ENCODE measurements around the gene RMI2. TPM values are rescaled to one million over a fixed set of nuclear protein-coding genes. Genes with fewer than 3 reads are reported as not detected.
"Not testable (repeated sequence)": the region's sequence is repeated elsewhere in the genome, so short reads cannot be mapped to it uniquely, and the experiment has no call there.

RMI2 gene
- total RNA-seq (2014; rRNA removed; shearing (Covaris generic); ENCODE audit: low replicate concordance) = 57.7 and 63.8 TPM in 2 replicates

GRCh38 chr16:11345040-11345862 lies at the start of gene RMI2:
Gene RMI2 (plus strand): TSS chr16:11345459. CDS start chr16:11345472, 13 bp downstream.
- peak; percentile 93 for DNase-seq (ENCODE audit: low read depth)
- in situ Hi-C loops (cut with HindIII; ENCODE audit: low pct_unique_long_range_greater_than_20kb, low sequenced_read_pairs) = no loop called here

- no peak for DNase-seq (ENCODE audit: low read depth)
- in situ Hi-C loops (cut with HindIII; ENCODE audit: low pct_unique_long_range_greater_than_20kb, low sequenced_read_pairs) = no loop called here
These were observed 49.6 kb upstream of the RMI2 start for GRCh38 chr16:11295672-11296071.

GRCh38 chr16:11296351-11296705 lies 48.9 kb upstream of the RMI2 start:
- in situ Hi-C loops (cut with HindIII; ENCODE audit: low pct_unique_long_range_greater_than_20kb, low sequenced_read_pairs) = no loop called here
- no peak for DNase-seq (ENCODE audit: low read depth)

- DNase-seq (ENCODE audit: low read depth) = no peak
- in situ Hi-C loops (cut with HindIII; ENCODE audit: low pct_unique_long_range_greater_than_20kb, low sequenced_read_pairs) = no loop called here
These were observed 48.4 kb upstream of the RMI2 start for GRCh38 chr16:11296706-11297491.

- DNase-seq (ENCODE audit: low read depth) = peak; percentile 49
- in situ Hi-C loops (cut with HindIII; ENCODE audit: low pct_unique_long_range_greater_than_20kb, low sequenced_read_pairs) = no loop called here
These were observed 47.6 kb upstream of the RMI2 start for GRCh38 chr16:11297492-11298142.

- DNase-seq (ENCODE audit: low read depth) = no peak
- in situ Hi-C loops (cut with HindIII; ENCODE audit: low pct_unique_long_range_greater_than_20kb, low sequenced_read_pairs) = no loop called here
These were observed 46.9 kb upstream of the RMI2 start for GRCh38 chr16:11298143-11298900.

- in situ Hi-C loops (cut with HindIII; ENCODE audit: low pct_unique_long_range_greater_than_20kb, low sequenced_read_pairs); DNase-seq (ENCODE audit: low read depth): not testable (repeated sequence)
These were observed 46.2 kb upstream of the RMI2 start for GRCh38 chr16:11298950-11299547.

GRCh38 chr16:11299865-11300559 lies 45.2 kb upstream of the RMI2 start:
- DNase-seq (ENCODE audit: low read depth) = no peak
- in situ Hi-C loops (cut with HindIII; ENCODE audit: low pct_unique_long_range_greater_than_20kb, low sequenced_read_pairs) = no loop called here

GRCh38 chr16:11300560-11300892 lies 44.7 kb upstream of the RMI2 start:
- no peak for DNase-seq (ENCODE audit: low read depth)
- in situ Hi-C loops (cut with HindIII; ENCODE audit: low pct_unique_long_range_greater_than_20kb, low sequenced_read_pairs) = no loop called here

GRCh38 chr16:11301645-11302501 lies 43.4 kb upstream of the RMI2 start:
- DNase-seq (ENCODE audit: low read depth) = no peak
- in situ Hi-C loops (cut with HindIII; ENCODE audit: low pct_unique_long_range_greater_than_20kb, low sequenced_read_pairs) = no loop called here

- in situ Hi-C loops (cut with HindIII; ENCODE audit: low pct_unique_long_range_greater_than_20kb, low sequenced_read_pairs) = no loop called here
- no peak for DNase-seq (ENCODE audit: low read depth)
These were observed 42.3 kb upstream of the RMI2 start for GRCh38 chr16:11302977-11303376.

GRCh38 chr16:11303405-11304138 lies 41.7 kb upstream of the RMI2 start:
- in situ Hi-C loops (cut with HindIII; ENCODE audit: low pct_unique_long_range_greater_than_20kb, low sequenced_read_pairs) = no loop called here
- DNase-seq (ENCODE audit: low read depth) = no peak

- in situ Hi-C loops (cut with HindIII; ENCODE audit: low pct_unique_long_range_greater_than_20kb, low sequenced_read_pairs) = no loop called here
- DNase-seq (ENCODE audit: low read depth) = no peak
These were observed 38.9 kb upstream of the RMI2 start for GRCh38 chr16:11306381-11306780.

- in situ Hi-C loops (cut with HindIII; ENCODE audit: low pct_unique_long_range_greater_than_20kb, low sequenced_read_pairs) = no loop called here
- DNase-seq (ENCODE audit: low read depth) = no peak
These were observed 38.1 kb upstream of the RMI2 start for GRCh38 chr16:11306997-11307638.

GRCh38 chr16:11307639-11308492 lies 37.4 kb upstream of the RMI2 start:
- DNase-seq (ENCODE audit: low read depth) = no peak
- in situ Hi-C loops (cut with HindIII; ENCODE audit: low pct_unique_long_range_greater_than_20kb, low sequenced_read_pairs) = no loop called here
